Osteocyte (in vitro differentiated cells): Measurements from ENCODE around the gene XYLT1. TPM values are rescaled to one million over a fixed set of nuclear protein-coding genes. Genes with fewer than 3 reads are reported as not detected.

Experiments used
- DNase-seq: peaks from one replicate; pipeline ENCODE4 v3.0.0; 2021; ENCODE audit warnings: mixed read lengths; ENCODE audit not compliant: unreplicated experiment; ENCODE audit errors: extremely low spot score
- H3K27ac Mint-ChIP-seq: one replicate; pipeline ENCODE4 v1.8.0; 2021; ENCODE audit warnings: mild to moderate bottlenecking, mixed read lengths; ENCODE audit not compliant: unreplicated experiment
- H3K27me3 Mint-ChIP-seq: one replicate; pipeline ENCODE4 v1.8.0; 2021; ENCODE audit warnings: mixed read lengths; ENCODE audit not compliant: unreplicated experiment
- H3K36me3 Mint-ChIP-seq: one replicate; pipeline ENCODE4 v1.8.0; 2021; ENCODE audit warnings: mixed read lengths; ENCODE audit not compliant: unreplicated experiment
- H3K4me1 Mint-ChIP-seq: one replicate; pipeline ENCODE4 v1.8.0; 2021; ENCODE audit warnings: mixed read lengths; ENCODE audit not compliant: unreplicated experiment
- H3K4me3 Mint-ChIP-seq: one replicate; pipeline ENCODE4 v1.8.0; 2021; ENCODE audit warnings: mild to moderate bottlenecking, moderate library complexity, mixed read lengths; ENCODE audit not compliant: unreplicated experiment
- H3K9me3 Mint-ChIP-seq: one replicate; pipeline ENCODE4 v1.8.0; 2021; ENCODE audit warnings: mixed read lengths; ENCODE audit not compliant: unreplicated experiment
- total RNA-seq: library from RNA; stranded (reverse); gene quantifications from 2 replicates; pipeline ENCODE4 v1.2.1, GENCODE V29; 2021
- TF ChIP-seq, protein P1 (sequence below): fragments of 200-600 bp; sonication (generic); IDR thresholded peaks from 2 replicates; pipeline ENCODE4 v1.5.0; 2021; ENCODE audit warnings: antibody characterized with exemption, mild to moderate bottlenecking, moderate library complexity

Gene XYLT1
- total RNA-seq, 1 donor from 2014 or later: 11.1 TPM

- H3K27ac Mint-ChIP-seq: no peak overlapping the region
Observed at GRCh38 chr16:17260276-17260849, 210.4 kb downstream of the XYLT1 start.

DNA sequence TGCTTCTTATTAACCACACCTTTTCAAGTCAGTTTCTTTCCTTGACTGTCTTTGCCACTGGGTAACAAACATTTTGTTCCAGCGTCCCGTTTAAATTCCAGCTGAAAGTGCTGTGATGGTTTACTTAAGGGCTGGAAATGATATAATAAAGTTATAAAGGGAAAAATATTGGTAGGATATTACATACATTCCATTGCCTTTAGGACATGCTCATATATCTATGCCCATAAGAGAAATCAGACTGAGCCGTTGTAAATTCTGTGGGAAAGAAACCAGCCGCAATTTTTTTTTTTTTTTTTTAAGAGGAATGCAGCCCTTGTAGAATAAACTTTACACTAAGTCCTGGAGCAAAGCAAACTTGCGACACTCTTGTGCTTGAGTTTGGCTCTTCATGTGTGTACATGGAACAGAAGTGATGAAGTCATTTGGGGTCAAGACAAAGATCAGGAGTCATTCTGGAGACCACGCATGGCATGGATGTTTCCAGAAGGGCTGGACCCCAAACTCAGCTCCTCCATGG is 210.9 kb downstream of the XYLT1 start:
- no peaks in the 10 kb centered on the region for H3K27me3 Mint-ChIP-seq
- TF ChIP-seq, protein P1, sequence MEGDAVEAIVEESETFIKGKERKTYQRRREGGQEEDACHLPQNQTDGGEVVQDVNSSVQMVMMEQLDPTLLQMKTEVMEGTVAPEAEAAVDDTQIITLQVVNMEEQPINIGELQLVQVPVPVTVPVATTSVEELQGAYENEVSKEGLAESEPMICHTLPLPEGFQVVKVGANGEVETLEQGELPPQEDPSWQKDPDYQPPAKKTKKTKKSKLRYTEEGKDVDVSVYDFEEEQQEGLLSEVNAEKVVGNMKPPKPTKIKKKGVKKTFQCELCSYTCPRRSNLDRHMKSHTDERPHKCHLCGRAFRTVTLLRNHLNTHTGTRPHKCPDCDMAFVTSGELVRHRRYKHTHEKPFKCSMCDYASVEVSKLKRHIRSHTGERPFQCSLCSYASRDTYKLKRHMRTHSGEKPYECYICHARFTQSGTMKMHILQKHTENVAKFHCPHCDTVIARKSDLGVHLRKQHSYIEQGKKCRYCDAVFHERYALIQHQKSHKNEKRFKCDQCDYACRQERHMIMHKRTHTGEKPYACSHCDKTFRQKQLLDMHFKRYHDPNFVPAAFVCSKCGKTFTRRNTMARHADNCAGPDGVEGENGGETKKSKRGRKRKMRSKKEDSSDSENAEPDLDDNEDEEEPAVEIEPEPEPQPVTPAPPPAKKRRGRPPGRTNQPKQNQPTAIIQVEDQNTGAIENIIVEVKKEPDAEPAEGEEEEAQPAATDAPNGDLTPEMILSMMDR: no peak
- no peaks in the 10 kb centered on the region for H3K4me1 Mint-ChIP-seq
- no peaks in the 10 kb centered on the region for H3K36me3 Mint-ChIP-seq
- no peak for DNase-seq
- H3K9me3 Mint-ChIP-seq: peaks cover 6% of the 10 kb centered on the region
- H3K4me3 Mint-ChIP-seq: no peak overlapping the region
- no peak overlapping the region for H3K27ac Mint-ChIP-seq

More at GRCh38 chr16:17260276-17260849, 210.4 kb downstream of the XYLT1 start:
- Mint-ChIP-seq H3K36me3 (no peaks in the 10 kb centered on the region), H3K4me3 (no peak overlapping the region), H3K9me3 (peaks cover 6% of the 10 kb centered on the region), H3K27me3 (no peaks in the 10 kb centered on the region), H3K4me1 (no peaks in the 10 kb centered on the region)
- DNase-seq: no peak
- TF ChIP-seq, protein P1: no peak

GRCh38 chr16:17258848-17259713 is 211.7 kb downstream of the XYLT1 start:
- no peaks in the 10 kb centered on the region for H3K27me3 Mint-ChIP-seq
- peaks cover 3% of the 10 kb centered on the region for H3K9me3 Mint-ChIP-seq
- DNase-seq: no peak
- no peaks in the 10 kb centered on the region for H3K4me1 Mint-ChIP-seq
- TF ChIP-seq, protein P1: no peak
- no peaks in the 10 kb centered on the region for H3K36me3 Mint-ChIP-seq
- no peak overlapping the region for H3K4me3 Mint-ChIP-seq
- no peak overlapping the region for H3K27ac Mint-ChIP-seq

DNA sequence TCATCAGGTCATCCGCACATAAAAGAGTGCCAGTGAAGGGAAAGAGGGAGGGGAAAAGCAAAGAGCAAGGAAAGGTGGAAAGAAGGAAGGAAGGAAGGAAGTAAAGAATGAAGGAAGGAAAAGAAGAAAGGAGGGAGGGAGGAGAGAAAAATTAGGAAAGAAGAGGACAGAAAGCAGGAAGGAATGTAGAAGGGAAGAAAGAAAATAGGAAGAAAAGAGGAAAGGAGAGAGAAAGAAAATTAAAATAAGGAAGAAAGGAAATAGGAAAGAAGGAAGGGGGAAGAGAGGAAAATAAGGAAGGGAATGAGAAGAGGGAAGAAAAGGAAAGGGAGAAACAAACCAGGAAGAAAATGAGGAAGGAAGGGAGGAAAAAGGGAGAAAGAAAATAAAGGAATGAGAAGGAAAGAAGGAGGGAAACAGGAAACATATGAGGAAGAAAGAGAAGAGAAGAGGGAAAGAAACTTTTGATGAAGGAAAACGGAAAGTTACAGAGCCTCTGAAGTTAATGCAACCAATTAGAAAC is 212.6 kb downstream of the XYLT1 start:
- H3K4me1 Mint-ChIP-seq: no peaks in the 10 kb centered on the region
- H3K27ac Mint-ChIP-seq: no peak overlapping the region
- no peaks in the 10 kb centered on the region for H3K27me3 Mint-ChIP-seq
- H3K9me3 Mint-ChIP-seq: no peaks in the 10 kb centered on the region
- no peaks in the 10 kb centered on the region for H3K36me3 Mint-ChIP-seq
- no peak for DNase-seq
- no peak overlapping the region for H3K4me3 Mint-ChIP-seq
- TF ChIP-seq, protein P1: no peak
